RCC 7860 (cell line): ENCODE results near the gene OPRPN.

Experiments
- DNase-seq: peaks from one replicate; pipeline ENCODE4 v3.0.0-alpha.2; 2015; ENCODE audit warnings: low spot score
- FAIRE-seq: peaks from 2 replicates; lab custom pipeline; 2012; peaks lifted over from hg19 to GRCh38; lab: Jason Lieb, UNC

OPRPN gene, protein sequence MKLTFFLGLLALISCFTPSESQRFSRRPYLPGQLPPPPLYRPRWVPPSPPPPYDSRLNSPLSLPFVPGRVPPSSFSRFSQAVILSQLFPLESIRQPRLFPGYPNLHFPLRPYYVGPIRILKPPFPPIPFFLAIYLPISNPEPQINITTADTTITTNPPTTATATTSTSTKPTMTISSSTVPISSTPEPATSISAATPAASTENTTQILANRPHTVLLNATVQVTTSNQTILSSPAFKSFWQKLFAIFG

GRCh38 chr4:70397580-70397979 is at the start of gene OPRPN:
Gene OPRPN (plus strand): TSS chr4:70397940. CDS start chr4:70399286, 1,346 bp downstream.
- FAIRE-seq, result no peak
- DNase-seq, result no peak

DNA sequence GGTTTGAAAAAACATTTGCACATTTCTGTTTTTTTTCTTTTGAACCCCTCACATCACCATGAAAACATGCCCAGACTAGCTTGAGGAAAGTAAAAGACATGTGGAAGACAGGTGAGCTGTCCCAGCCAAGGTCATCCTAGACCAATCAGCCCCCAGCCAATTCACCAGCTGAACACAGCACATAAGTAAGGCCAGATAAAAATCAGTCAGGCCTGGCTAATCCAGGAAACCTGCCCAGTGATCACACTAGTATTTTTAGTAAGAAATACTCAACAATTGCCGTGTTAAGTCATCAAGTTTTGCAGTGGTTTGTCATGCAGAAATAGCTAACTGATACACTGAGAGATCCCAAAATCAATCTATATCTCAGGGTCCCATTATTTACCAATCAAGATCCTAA is 41.6 kb upstream of the OPRPN start:
- FAIRE-seq (no peak), DNase-seq (no peak)

DNA sequence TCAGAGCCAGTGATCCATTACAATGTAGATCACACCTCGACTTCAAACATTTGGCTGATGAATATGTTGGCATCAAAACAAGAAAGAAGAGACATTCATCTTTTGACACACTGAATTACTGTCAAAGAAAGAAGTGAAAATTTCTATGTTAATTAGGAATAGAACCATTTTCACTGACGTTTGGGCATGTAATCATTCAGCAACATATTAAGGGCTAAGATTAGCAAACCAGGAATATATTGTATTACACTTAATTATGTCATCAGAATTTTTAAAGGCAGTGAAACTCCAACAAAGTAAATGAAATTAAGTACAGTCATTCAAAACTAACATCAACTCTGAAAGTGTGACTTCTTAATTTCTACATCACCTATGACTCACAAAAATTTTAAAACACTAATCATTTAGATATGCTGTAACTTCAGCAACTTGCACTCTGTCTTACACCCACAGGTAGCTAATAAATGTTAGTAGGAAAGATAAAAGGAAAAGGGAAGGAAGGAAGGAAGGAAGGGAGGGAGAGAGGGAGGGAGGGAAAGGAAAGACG is 38.6 kb upstream of the OPRPN start:
- DNase-seq (no peak), FAIRE-seq (no peak)

GRCh38 chr4:70360460-70360859 is 37.3 kb upstream of the OPRPN start, which contains the start of gene SMR3A:
Gene SMR3A (plus strand): TSS chr4:70360760. CDS start chr4:70362116, 1,356 bp downstream.
- no peak for FAIRE-seq
- DNase-seq, result no peak

GRCh38 chr4:70364002-70364401 is 33.7 kb upstream of the OPRPN start:
- DNase-seq, result no peak
- FAIRE-seq, result no peak

- no peak for DNase-seq
Observed at GRCh38 chr4:70365479-70365878, 32.3 kb upstream of the OPRPN start.

GRCh38 chr4:70367813-70368212 is 29.9 kb upstream of the OPRPN start:
- no peak for DNase-seq

More at GRCh38 chr4:70365479-70365878, 32.3 kb upstream of the OPRPN start:
- FAIRE-seq, result no peak

DNA sequence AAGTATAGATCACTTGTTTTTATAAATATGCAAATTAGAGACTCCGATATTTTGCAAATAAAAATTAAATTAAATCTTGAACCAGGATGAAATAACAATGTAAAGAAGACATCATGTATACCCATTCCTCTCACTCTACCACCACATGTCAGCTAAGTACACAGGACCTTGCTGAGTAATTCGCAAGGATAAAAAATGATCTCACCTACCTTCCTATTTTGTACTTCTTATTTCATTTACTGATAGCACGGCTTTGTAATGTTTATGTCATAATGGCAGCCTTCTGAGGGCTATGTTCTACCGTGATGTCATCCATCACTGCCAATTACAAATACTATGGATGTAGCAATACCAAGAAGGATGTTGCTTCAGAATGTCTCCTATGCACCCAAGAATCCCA is 25.8 kb upstream of the OPRPN start:
- DNase-seq (no peak), FAIRE-seq (no peak)

More at GRCh38 chr4:70367813-70368212, 29.9 kb upstream of the OPRPN start:
- FAIRE-seq, result no peak

- no peak for DNase-seq
- FAIRE-seq, result no peak
Observed at GRCh38 chr4:70372760-70373159, 25.0 kb upstream of the OPRPN start.

- FAIRE-seq (no peak), DNase-seq (no peak)
Observed at GRCh38 chr4:70380578-70380977, 17.2 kb upstream of the OPRPN start.

DNA sequence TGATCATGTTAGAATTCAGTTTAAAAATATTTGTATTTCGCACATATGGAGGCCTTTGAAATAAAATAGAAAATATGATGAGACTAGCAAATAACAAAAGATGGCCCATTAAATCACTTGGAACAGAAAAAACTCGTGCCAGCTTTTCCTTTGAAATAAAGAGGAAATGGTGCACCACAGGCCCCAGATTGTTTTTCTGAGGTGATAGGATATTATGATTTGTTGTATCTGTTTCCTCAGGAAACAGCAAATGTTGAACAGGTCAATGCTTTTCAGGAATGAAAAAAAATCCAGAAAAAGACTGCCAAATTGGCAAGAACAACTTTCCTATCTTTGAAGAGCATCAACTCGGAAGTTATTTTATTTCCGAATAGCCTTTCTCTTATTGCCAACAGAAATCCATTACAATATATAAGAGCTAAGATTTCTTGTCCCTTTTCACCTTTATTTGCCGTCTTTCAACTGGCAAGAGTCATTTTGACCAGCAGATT is 15.0 kb upstream of the OPRPN start, which contains the start of gene SMR3B:
SMR3B (plus strand) TSS at position 441 of the 491 bp plus-strand sequence. CDS start 1,380 bp downstream, outside the sequence.
- FAIRE-seq (no peak), DNase-seq (no peak)

DNA sequence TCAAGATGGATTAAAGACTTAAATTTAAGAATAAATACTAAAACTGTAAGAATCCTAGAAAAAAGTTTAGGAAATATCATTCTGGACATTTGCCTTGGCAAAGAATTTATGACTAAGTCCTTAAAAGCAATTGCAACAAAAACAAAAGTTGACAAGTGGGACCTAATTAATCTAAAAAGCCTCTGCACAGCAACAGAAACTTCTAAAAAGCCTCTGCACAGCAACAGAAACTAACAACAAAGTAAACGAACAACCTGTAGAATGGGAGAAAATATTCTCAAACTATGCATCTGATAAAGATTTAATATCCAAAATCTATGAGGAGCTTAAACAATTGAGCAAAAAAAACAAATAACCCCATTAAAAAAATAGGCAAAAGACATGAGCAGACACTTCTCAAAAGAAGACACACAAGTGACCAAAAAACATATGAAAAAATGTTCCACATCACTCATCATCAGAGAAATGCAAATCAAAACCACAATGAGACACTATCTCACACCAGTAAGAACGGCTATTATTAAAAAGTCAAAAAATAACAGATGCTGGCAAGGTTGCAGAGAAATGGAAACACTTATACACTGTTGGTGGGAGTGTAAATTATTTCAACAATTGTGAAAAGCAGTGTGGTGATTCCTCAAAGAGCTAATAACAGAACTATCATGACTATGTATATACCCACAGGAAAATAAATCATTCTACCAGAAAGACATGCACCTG is 5.5 kb upstream of the OPRPN start:
- FAIRE-seq, result no peak

DNA sequence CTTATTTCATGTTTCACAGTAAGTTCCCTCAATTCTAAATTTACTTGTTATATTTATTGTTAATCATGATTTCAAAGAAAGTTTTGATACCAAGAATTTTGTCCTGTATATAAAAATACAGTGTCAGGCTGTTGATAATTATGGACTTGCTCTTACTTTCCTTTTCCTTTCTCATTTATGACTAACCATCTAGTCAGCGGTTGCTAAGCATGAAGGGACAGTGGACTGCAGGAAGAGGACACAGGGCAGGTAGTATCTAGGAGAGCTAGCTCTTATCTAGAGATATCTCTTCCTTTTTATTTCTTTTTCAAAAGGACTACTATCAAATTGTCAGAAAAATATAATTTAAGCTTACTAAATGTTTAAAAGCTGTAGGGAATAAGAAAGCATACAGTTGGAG is 1.6 kb downstream of the OPRPN start:
- FAIRE-seq, result peak; percentile 47
- DNase-seq, result peak; percentile 49

More for the DNA sequence above, 5.5 kb upstream of the OPRPN start:
- DNase-seq, result no peak

GRCh38 chr4:70402762-70403161 is 5.0 kb downstream of the OPRPN start:
- DNase-seq, result no peak
- no peak for FAIRE-seq

DNA sequence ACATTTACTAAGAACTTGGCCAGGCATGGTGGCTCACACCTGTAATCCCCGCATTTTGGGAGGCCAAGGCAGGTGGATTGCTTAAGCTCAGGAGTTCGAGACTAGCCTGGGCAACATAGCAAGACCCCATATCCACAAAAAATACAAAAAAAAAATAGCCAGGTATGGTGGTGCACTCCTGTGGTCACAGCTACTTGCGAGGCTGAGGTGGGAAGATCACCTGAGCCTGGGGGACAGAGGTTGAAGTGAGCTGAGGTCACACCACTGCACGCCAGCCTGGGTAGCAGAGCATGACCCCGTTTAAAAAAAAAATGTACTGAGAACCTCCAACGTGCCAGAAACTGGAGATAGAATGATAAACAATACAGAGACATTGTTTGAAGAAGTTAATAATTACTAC is 8.0 kb downstream of the OPRPN start:
- DNase-seq (no peak), FAIRE-seq (no peak)

DNA sequence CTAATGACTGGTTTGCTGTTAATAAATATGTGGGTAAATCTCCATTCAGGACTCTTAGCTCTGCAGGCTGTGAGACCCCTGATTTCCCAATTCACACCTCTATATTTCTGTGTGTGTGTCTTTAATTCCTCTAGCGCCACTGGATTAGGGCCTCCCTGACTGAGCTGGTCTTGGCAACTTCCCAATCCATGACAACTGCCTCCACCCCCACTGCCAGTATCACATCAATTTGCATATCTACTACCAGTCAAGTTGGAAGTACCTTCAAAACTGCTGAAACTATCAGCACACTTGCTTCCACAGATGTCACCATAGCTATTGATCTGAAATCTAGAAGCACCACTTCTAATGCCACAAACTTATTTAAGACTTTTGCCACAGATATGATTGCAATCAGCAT is 27.6 kb downstream of the OPRPN start:
- DNase-seq (no peak), FAIRE-seq (no peak)

DNA sequence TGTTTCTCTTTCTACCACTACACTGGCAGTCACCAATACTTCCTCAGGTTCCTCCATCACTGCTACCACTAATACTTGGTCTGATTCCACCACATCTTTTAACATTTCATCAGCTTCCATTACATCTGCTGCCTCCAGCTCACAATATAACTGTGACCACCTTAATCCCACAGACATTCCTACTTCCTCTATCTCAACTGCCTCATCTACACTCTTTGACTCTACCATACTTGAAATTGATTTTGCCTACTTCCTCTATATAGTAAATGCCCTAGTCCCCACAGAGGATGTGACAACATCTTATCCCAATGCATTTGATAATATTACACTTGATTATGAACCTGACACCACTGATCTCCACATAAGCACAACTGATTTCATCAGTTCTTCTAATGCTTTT is 29.0 kb downstream of the OPRPN start:
- FAIRE-seq (no peak), DNase-seq (no peak)

GRCh38 chr4:70437197-70437596 is 39.5 kb downstream of the OPRPN start:
- FAIRE-seq (no peak), DNase-seq (no peak)

DNA sequence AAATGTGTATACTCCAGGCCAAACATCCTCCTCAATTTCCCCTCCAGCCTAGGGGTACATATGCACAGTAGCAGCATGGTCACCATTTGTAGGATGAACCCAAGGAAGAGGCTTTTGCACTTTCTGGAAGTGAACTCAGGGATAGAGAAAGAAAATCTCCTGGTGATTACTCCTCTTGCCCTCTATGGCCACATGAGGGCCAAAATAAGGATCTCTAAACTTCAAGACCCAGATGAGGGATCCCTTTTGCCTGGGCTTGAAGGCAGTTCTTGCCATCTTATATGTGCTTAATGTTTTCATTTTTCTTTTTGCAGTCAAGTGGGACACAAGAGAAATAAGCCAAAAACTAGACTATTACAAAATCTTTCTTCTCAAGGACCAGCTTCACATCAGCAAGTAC is 44.7 kb downstream of the OPRPN start:
- FAIRE-seq (no peak), DNase-seq (no peak)

- no peak for DNase-seq
- FAIRE-seq, result no peak
Observed at GRCh38 chr4:70443329-70443728, 45.6 kb downstream of the OPRPN start.

- FAIRE-seq (no peak), DNase-seq (no peak)
Observed at GRCh38 chr4:70449220-70449619, 51.5 kb downstream of the OPRPN start.

DNA sequence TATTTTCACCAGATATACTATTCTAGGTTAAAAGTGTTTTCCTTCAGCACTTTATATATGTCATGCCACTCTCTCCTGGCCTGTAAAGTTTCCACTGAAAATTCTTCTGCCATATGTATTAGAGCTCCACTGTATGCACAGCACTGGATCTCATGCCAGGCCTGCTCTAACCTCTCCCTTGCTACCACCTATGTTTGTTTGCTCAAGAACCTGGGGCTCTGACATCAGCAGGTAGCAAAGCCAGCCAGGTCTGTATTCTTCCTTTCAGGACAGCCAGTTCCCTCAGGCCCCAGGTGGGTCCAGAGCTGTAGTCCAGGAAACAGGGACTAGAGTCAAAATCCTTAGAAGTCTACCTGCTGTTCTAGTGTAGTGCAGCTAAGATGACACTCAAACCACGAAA is 55.2 kb downstream of the OPRPN start:
- DNase-seq (no peak), FAIRE-seq (no peak)
